Body of pancreas (tissue), 4 donors: Measurements from ENCODE around the gene STK17A.

Source experiments
- CTCF ChIP-seq, 7 experiments: fragments of 450-650 bp in 4 of 7; fragments of 200-600 bp in 3 of 7; sonication (generic) in 3 of 7; IDR thresholded peaks; one replicate each; pipeline ENCODE4 v1.5.1; 2016 to 2019; ENCODE audit warnings: antibody characterized with exemption in 7 of 7
- POLR2A ChIP-seq, 3 donors: fragments of 450-650 bp; IDR thresholded peaks; one replicate each; pipeline ENCODE4 v1.6.1; 2016; ENCODE audit warnings: antibody characterized with exemption in 3 of 3, mild to moderate bottlenecking in 2 of 3

GRCh38 chr7:43615558-43616145 is 32.7 kb downstream of the STK17A start:
- TF ChIP-seq POLR2A (IDR thresholded peaks at IDR 0.05) (no peak), CTCF (IDR thresholded peaks at IDR 0.05) (no peak)
